ENCODE data around the gene ERMN.

Gene ERMN

GRCh38 chr2:157327621-157328500, 2.2 kb upstream of the ERMN start:
- peak; percentile 84 for DNase-seq

- DNase-seq, result no peak
These were observed 1.6 kb upstream of the ERMN start for GRCh38 chr2:157327200-157327599.

- DNase-seq, result no peak
These were observed 1.1 kb upstream of the ERMN start for GRCh38 chr2:157326698-157327097.

- no peak for DNase-seq
These were observed 1.2 kb downstream of the ERMN start for GRCh38 chr2:157324331-157324843.

GRCh38 chr2:157322432-157322831, 3.2 kb downstream of the ERMN start:
- no peak for DNase-seq

- DNase-seq, result no peak
These were observed 4.2 kb downstream of the ERMN start for GRCh38 chr2:157321466-157321865.

- DNase-seq, result no peak
These were observed 5.2 kb downstream of the ERMN start for GRCh38 chr2:157320409-157320808.

GRCh38 chr2:157319795-157320194, 5.8 kb downstream of the ERMN start:
- no peak for DNase-seq

GRCh38 chr2:157318884-157319283, 6.7 kb downstream of the ERMN start:
- DNase-seq, result no peak

GRCh38 chr2:157315901-157316300, 9.7 kb downstream of the ERMN start:
- no peak for DNase-seq

- DNase-seq, result no peak
These were observed 12.6 kb downstream of the ERMN start for GRCh38 chr2:157312866-157313486.

GRCh38 chr2:157311706-157312105, 13.9 kb downstream of the ERMN start:
- DNase-seq, result no peak

- no peak for DNase-seq
These were observed 15.7 kb downstream of the ERMN start for GRCh38 chr2:157309878-157310277.

- no peak for DNase-seq
These were observed 18.6 kb downstream of the ERMN start for GRCh38 chr2:157307021-157307420.

GRCh38 chr2:157305723-157306110, 19.9 kb downstream of the ERMN start:
- no peak for DNase-seq

GRCh38 chr2:157304811-157305722, 20.6 kb downstream of the ERMN start:
- DNase-seq, result no peak

- DNase-seq, result no peak
These were observed 22.0 kb downstream of the ERMN start for GRCh38 chr2:157303612-157304011.

- no peak for DNase-seq
These were observed 23.0 kb downstream of the ERMN start for GRCh38 chr2:157302492-157303099.

- DNase-seq, result no peak
These were observed 24.3 kb downstream of the ERMN start for GRCh38 chr2:157301307-157301706.

GRCh38 chr2:157296958-157297357, 28.7 kb downstream of the ERMN start:
- no peak for DNase-seq

- no peak for DNase-seq
These were observed 29.1 kb downstream of the ERMN start for GRCh38 chr2:157296490-157296889.

- DNase-seq, result no peak
These were observed 32.8 kb downstream of the ERMN start for GRCh38 chr2:157292853-157293252.

- no peak for DNase-seq
These were observed 34.6 kb downstream of the ERMN start for GRCh38 chr2:157291018-157291417.
